LHCN-M2 (cell line): Measurements from ENCODE around the gene INPPL1. TPM values are rescaled to one million over a fixed set of nuclear protein-coding genes. Genes with fewer than 3 reads are reported as not detected.

Source experiments
- DNase-seq: peaks from one replicate; pipeline ENCODE4 v3.0.0-alpha.2; 2012; ENCODE audit warnings: low read depth
- total RNA-seq: library from RNA; depleted of rRNA; stranded (reverse); fragments of >200 nt; gene quantifications from 2 replicates; pipeline ENCODE4 v1.2.3, GENCODE V29; 2014

Gene INPPL1
- total RNA-seq, 1 experiment from 2014 or later = 140 TPM

GRCh38 chr11:72232260-72233055, 7.9 kb downstream of the INPPL1 start:
- DNase-seq = no peak

- DNase-seq = no peak
These were observed 8.6 kb downstream of the INPPL1 start for GRCh38 chr11:72233056-72233772.

GRCh38 chr11:72233773-72234513, 9.4 kb downstream of the INPPL1 start:
- no peak for DNase-seq

GRCh38 chr11:72234514-72234830, 9.9 kb downstream of the INPPL1 start:
- no peak for DNase-seq

GRCh38 chr11:72234920-72235319, 10.4 kb downstream of the INPPL1 start:
- no peak for DNase-seq

GRCh38 chr11:72235351-72236057, 10.9 kb downstream of the INPPL1 start:
- DNase-seq = no peak

- no peak for DNase-seq
These were observed 11.6 kb downstream of the INPPL1 start for GRCh38 chr11:72236083-72236697.

- DNase-seq = no peak
These were observed 12.2 kb downstream of the INPPL1 start for GRCh38 chr11:72236774-72237111.

GRCh38 chr11:72237112-72237931, 12.8 kb downstream of the INPPL1 start:
- no peak for DNase-seq

GRCh38 chr11:72238040-72238450, 13.5 kb downstream of the INPPL1 start:
- peak; percentile 58 for DNase-seq

GRCh38 chr11:72238492-72239312, 14.1 kb downstream of the INPPL1 start:
- DNase-seq = no peak

- DNase-seq = peak; percentile 33
These were observed 14.8 kb downstream of the INPPL1 start for GRCh38 chr11:72239313-72239848.

GRCh38 chr11:72239849-72240460, 15.4 kb downstream of the INPPL1 start:
- no peak for DNase-seq

GRCh38 chr11:72240461-72241290, 16.1 kb downstream of the INPPL1 start:
- no peak for DNase-seq

GRCh38 chr11:72241291-72241781, 16.8 kb downstream of the INPPL1 start:
- DNase-seq = no peak

GRCh38 chr11:72242141-72242540, 17.6 kb downstream of the INPPL1 start:
- DNase-seq = no peak

- DNase-seq = no peak
These were observed 18.8 kb downstream of the INPPL1 start for GRCh38 chr11:72243173-72244059.
